ENCODE measurements around the gene METTL6. TPM values are rescaled to one million over a fixed set of nuclear protein-coding genes. Genes with fewer than 3 reads are reported as not detected.
"Not testable (repeated sequence)": the region's sequence is repeated elsewhere in the genome, so short reads cannot be mapped to it uniquely, and the experiment has no call there.

The METTL6 gene
- total and polyA plus RNA-seq, 4 donors, result 6.7 to 16.0 (median 10.8) TPM

DNA sequence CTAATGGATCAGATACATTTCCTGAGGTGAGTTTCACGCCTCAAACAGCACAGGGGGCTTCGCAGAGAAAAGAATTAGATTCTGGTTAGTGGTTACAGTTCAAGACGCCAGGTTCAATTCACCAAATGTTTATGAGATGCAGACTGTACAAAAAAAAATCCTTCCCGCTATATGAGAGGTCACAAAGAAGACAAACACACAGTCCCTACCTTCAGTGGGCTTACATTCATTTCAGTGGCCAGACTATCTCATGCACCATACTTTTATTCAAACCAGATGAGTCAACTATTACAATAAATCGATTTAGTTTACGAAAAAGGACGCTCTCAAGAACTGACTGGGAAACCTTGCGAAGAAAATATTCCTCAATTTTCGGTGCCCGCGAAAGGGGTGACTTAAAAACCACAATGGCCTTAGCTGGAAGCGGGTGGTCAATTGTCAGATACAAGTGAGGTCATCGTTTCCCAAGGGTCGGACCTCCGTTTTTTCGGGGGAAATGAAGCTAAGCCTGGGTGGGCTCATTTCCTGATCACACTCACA lies 695 bp downstream of the METTL6 start:
- ATAC-seq (ENCODE audit: low FRiP score) (no peak), DNase-seq (no peak)
- peak overlapping the region; percentile 74 to 89 for H3K4me3 ChIP-seq (ENCODE audit: low read length in 2 of 2)
- 46 to 47% methylated on average over 16 of the region's 16 CpGs for WGBS, 2 donors
- no peaks in the 10 kb centered on the region for H3K27me3 ChIP-seq (ENCODE audit: control insufficient read depth in 1 of 2, insufficient read depth in 2 of 2, low read length in 1 of 2)
- H3K36me3 ChIP-seq (ENCODE audit: control insufficient read depth in 1 of 2, insufficient read depth in 2 of 2, low read length in 1 of 2), result peaks cover 0 to 3% of the 10 kb centered on the region in 2 donors
- peak overlapping the region in 1 of 2 donors; percentile 43 for H3K27ac ChIP-seq (ENCODE audit: low read depth in 1 of 2, low read length in 2 of 2)
- intact Hi-C loops (cut with DNase I), result loop anchor here (2.0 to 5.0 kb wide), 2 partner anchors 130 to 131 kb away; no protein-coding TSS in a partner anchor
- no peaks in the 10 kb centered on the region for H3K9me3 ChIP-seq (ENCODE audit: control insufficient read depth, low read length)
- H3K4me1 ChIP-seq (ENCODE audit: control insufficient read depth in 1 of 2, insufficient read depth in 2 of 2, low read length in 2 of 2), result peaks cover 1 to 4% of the 10 kb centered on the region in 2 donors

- intact Hi-C loops (cut with DNase I), result no loop called here
- 80 to 88% methylated on average over 4 of the region's 4 CpGs for WGBS, 2 donors
These were observed 6.5 kb downstream of the METTL6 start for GRCh38 chr3:15420871-15421270.

DNA sequence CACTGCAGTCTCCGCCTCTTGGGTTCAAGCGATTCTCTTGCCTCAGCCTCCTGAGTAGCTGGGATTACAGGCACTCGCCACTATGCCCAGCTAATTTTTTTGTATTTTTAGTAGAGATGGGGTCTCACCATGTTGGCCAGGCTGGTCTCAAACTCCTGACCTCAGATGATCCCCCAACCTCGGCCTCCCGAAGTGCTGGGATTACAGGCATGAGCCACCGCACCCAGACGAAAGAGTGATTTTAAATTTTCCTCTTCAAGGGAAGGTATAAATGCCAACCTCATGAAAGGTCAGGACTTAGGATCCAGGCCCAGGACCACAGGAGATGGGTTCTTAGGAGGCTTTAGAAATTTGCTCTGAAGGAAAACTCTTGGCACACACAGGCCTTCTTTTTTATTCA lies 16.4 kb downstream of the METTL6 start:
- H3K27me3 ChIP-seq (ENCODE audit: control insufficient read depth in 1 of 2, insufficient read depth in 2 of 2, low read length in 1 of 2); intact Hi-C loops (cut with DNase I); DNase-seq; H3K4me1 ChIP-seq (ENCODE audit: control insufficient read depth in 1 of 2, insufficient read depth in 2 of 2, low read length in 2 of 2); H3K4me3 ChIP-seq (ENCODE audit: low read length in 2 of 2); ATAC-seq (ENCODE audit: low FRiP score); H3K9me3 ChIP-seq (ENCODE audit: control insufficient read depth, low read length); H3K27ac ChIP-seq (ENCODE audit: low read depth in 1 of 2, low read length in 2 of 2): not testable (repeated sequence)
- 93 to 94% methylated on average over 7 of the region's 7 CpGs for WGBS, 2 donors
- peaks cover 0 to 13% of the 10 kb centered on the region in 2 donors for H3K36me3 ChIP-seq (ENCODE audit: control insufficient read depth in 1 of 2, insufficient read depth in 2 of 2, low read length in 1 of 2)

More at GRCh38 chr3:15420871-15421270, 6.5 kb downstream of the METTL6 start:
- Histone ChIP-seq H3K27me3 (ENCODE audit: control insufficient read depth in 1 of 2, insufficient read depth in 2 of 2, low read length in 1 of 2) (no peaks in the 10 kb centered on the region), H3K36me3 (ENCODE audit: control insufficient read depth in 1 of 2, insufficient read depth in 2 of 2, low read length in 1 of 2) (no peaks in the 10 kb centered on the region), H3K27ac (ENCODE audit: low read depth in 1 of 2, low read length in 2 of 2) (no peak overlapping the region), H3K4me3 (ENCODE audit: low read length in 2 of 2) (no peak overlapping the region), H3K9me3 (ENCODE audit: control insufficient read depth, low read length) (no peaks in the 10 kb centered on the region), H3K4me1 (ENCODE audit: control insufficient read depth in 1 of 2, insufficient read depth in 2 of 2, low read length in 2 of 2) (peaks cover 0 to 4% of the 10 kb centered on the region in 2 donors)
- ATAC-seq (ENCODE audit: low FRiP score) (no peak), DNase-seq (no peak)

- DNase-seq (no peak), ATAC-seq (ENCODE audit: low FRiP score) (no peak)
- peaks cover 0 to 6% of the 10 kb centered on the region in 2 donors for H3K36me3 ChIP-seq (ENCODE audit: control insufficient read depth in 1 of 2, insufficient read depth in 2 of 2, low read length in 1 of 2)
- H3K27me3 ChIP-seq (ENCODE audit: control insufficient read depth in 1 of 2, insufficient read depth in 2 of 2, low read length in 1 of 2), result no peaks in the 10 kb centered on the region
- no peaks in the 10 kb centered on the region for H3K4me1 ChIP-seq (ENCODE audit: control insufficient read depth in 1 of 2, insufficient read depth in 2 of 2, low read length in 2 of 2)
- 96 to 97% methylated on average over 2 of the region's 2 CpGs for WGBS, 2 donors
- no peak overlapping the region for H3K4me3 ChIP-seq (ENCODE audit: low read length in 2 of 2)
- no peak overlapping the region for H3K27ac ChIP-seq (ENCODE audit: low read depth in 1 of 2, low read length in 2 of 2)
- intact Hi-C loops (cut with DNase I), result loop anchor here in 1 of 2 donors (5.0 kb wide), 1 partner anchor 207 kb away; no protein-coding TSS in a partner anchor
- no peaks in the 10 kb centered on the region for H3K9me3 ChIP-seq (ENCODE audit: control insufficient read depth, low read length)
These were observed 17.6 kb downstream of the METTL6 start for GRCh38 chr3:15409774-15410173.

DNA sequence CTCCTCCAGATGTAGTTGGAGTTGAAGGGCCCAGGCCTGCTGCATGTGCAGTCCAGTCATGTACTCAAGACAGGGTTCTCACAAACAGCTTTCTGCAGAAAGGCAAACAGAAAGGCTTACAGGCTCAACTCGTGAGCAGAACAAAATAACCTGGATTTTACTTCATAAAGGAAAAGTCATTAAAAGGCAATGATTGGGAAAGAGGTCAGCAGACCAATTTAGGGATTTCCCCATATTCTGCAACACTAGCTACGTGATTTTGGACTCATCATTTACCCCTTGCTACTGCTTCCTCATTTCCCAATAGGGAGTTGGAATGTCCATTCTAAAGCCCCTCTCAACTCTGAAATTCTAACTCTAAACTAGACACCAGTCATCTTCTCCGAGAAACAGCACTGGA lies 18.1 kb downstream of the METTL6 start:
- WGBS, 2 donors, result 90 to 91% methylated on average over 3 of the region's 3 CpGs
- intact Hi-C loops (cut with DNase I), result loop anchor here in 1 of 2 donors (5.0 kb wide), 1 partner anchor 207 kb away; no protein-coding TSS in a partner anchor
- H3K9me3 ChIP-seq (ENCODE audit: control insufficient read depth, low read length), result no peaks in the 10 kb centered on the region
- no peaks in the 10 kb centered on the region for H3K4me1 ChIP-seq (ENCODE audit: control insufficient read depth in 1 of 2, insufficient read depth in 2 of 2, low read length in 2 of 2)
- DNase-seq, result no peak
- H3K27me3 ChIP-seq (ENCODE audit: control insufficient read depth in 1 of 2, insufficient read depth in 2 of 2, low read length in 1 of 2), result no peaks in the 10 kb centered on the region
- ATAC-seq (ENCODE audit: low FRiP score), result no peak
- no peak overlapping the region for H3K27ac ChIP-seq (ENCODE audit: low read depth in 1 of 2, low read length in 2 of 2)
- H3K4me3 ChIP-seq (ENCODE audit: low read length in 2 of 2), result no peak overlapping the region
- H3K36me3 ChIP-seq (ENCODE audit: control insufficient read depth in 1 of 2, insufficient read depth in 2 of 2, low read length in 1 of 2), result peaks cover 0 to 2% of the 10 kb centered on the region in 2 donors

DNA sequence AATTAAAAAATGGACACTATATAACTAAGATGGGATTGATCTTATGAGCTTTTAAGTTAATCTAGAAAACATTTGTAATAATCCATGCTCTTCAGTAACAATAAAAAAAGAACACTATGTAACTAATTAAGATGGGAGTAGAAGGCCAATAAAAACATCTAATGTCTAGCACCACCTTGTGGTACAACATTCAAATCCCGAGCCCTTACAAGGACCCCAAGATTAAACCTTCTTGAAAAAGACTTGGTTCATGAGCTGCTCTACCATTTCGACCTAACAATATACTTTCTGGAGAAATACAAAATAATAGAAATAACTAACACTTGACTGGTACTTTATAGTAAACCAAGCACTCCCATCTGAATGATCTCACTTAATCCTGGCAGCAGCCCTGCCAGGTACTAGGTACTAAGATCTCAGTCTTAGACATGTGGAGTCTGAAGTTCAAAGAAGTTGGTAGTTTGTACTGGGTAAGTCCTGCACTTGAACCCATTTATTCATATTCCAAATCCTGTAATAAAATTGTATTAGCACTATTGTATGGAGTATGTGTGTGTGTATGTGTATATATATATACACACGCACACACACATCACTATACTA lies 21.8 kb downstream of the METTL6 start:
- no peaks in the 10 kb centered on the region for H3K9me3 ChIP-seq (ENCODE audit: control insufficient read depth, low read length)

GRCh38 chr3:15404767-15405166 lies 22.6 kb downstream of the METTL6 start:
- Histone ChIP-seq H3K27me3 (ENCODE audit: control insufficient read depth in 1 of 2, insufficient read depth in 2 of 2, low read length in 1 of 2) (no peaks in the 10 kb centered on the region), H3K27ac (ENCODE audit: low read depth in 1 of 2, low read length in 2 of 2) (no peak overlapping the region), H3K4me3 (ENCODE audit: low read length in 2 of 2) (no peak overlapping the region), H3K9me3 (ENCODE audit: control insufficient read depth, low read length) (no peaks in the 10 kb centered on the region), H3K4me1 (ENCODE audit: control insufficient read depth in 1 of 2, insufficient read depth in 2 of 2, low read length in 2 of 2) (no peaks in the 10 kb centered on the region), H3K36me3 (ENCODE audit: control insufficient read depth in 1 of 2, insufficient read depth in 2 of 2, low read length in 1 of 2) (no peaks in the 10 kb centered on the region)
- DNase-seq (no peak), ATAC-seq (ENCODE audit: low FRiP score) (no peak)
- intact Hi-C loops (cut with DNase I), result loop anchor here (2.0 to 5.0 kb wide), 2 partner anchors 202 kb away; no protein-coding TSS in a partner anchor
- WGBS, 2 donors, result 94 to 96% methylated on average over 1 of the region's 1 CpG

More for the DNA sequence above, 21.8 kb downstream of the METTL6 start:
- ATAC-seq (ENCODE audit: low FRiP score), result peak; percentile 63
- Histone ChIP-seq H3K27me3 (ENCODE audit: control insufficient read depth in 1 of 2, insufficient read depth in 2 of 2, low read length in 1 of 2) (no peaks in the 10 kb centered on the region), H3K4me1 (ENCODE audit: control insufficient read depth in 1 of 2, insufficient read depth in 2 of 2, low read length in 2 of 2) (no peaks in the 10 kb centered on the region), H3K27ac (ENCODE audit: low read depth in 1 of 2, low read length in 2 of 2) (no peak overlapping the region), H3K4me3 (ENCODE audit: low read length in 2 of 2) (no peak overlapping the region), H3K36me3 (ENCODE audit: control insufficient read depth in 1 of 2, insufficient read depth in 2 of 2, low read length in 1 of 2) (no peaks in the 10 kb centered on the region)
- WGBS, 2 donors, result 38 to 46% methylated on average over 3 of the region's 3 CpGs
- intact Hi-C loops (cut with DNase I), result loop anchor here (2.0 to 5.0 kb wide), 2 partner anchors 203 kb away; no protein-coding TSS in a partner anchor
- DNase-seq, result no peak

DNA sequence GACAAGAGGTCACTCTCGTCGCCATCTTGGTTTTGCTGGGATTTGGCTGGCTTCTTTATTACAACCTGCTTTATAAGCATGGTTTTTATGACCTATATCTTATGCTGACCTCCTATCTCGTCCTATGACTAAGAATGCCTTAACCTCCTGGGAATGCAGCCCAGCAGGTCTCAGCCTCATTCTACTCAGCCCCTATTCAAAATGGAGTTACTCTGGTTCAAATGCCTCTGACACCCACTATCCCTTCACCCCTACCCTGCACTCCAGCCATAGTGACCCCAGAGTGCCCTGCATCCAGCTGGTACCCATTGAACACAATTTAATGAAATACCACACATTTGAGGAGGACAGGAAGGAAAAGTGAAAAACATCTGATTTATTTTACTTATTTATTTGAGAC lies 23.4 kb downstream of the METTL6 start:
- no peaks in the 10 kb centered on the region for H3K36me3 ChIP-seq (ENCODE audit: control insufficient read depth in 1 of 2, insufficient read depth in 2 of 2, low read length in 1 of 2)
- no peaks in the 10 kb centered on the region for H3K4me1 ChIP-seq (ENCODE audit: control insufficient read depth in 1 of 2, insufficient read depth in 2 of 2, low read length in 2 of 2)
- H3K27ac ChIP-seq (ENCODE audit: low read depth in 1 of 2, low read length in 2 of 2), result no peak overlapping the region
- H3K4me3 ChIP-seq (ENCODE audit: low read length in 2 of 2), result no peak overlapping the region
- no peaks in the 10 kb centered on the region for H3K27me3 ChIP-seq (ENCODE audit: control insufficient read depth in 1 of 2, insufficient read depth in 2 of 2, low read length in 1 of 2)
- DNase-seq, result no peak
- ATAC-seq (ENCODE audit: low FRiP score), result no peak
- 86 to 87% methylated on average over 3 of the region's 3 CpGs for WGBS, 2 donors
- no peaks in the 10 kb centered on the region for H3K9me3 ChIP-seq (ENCODE audit: control insufficient read depth, low read length)
- intact Hi-C loops (cut with DNase I), result loop anchor here in 1 of 2 donors (2.0 kb wide), 1 partner anchor 201 kb away; no protein-coding TSS in a partner anchor

DNA sequence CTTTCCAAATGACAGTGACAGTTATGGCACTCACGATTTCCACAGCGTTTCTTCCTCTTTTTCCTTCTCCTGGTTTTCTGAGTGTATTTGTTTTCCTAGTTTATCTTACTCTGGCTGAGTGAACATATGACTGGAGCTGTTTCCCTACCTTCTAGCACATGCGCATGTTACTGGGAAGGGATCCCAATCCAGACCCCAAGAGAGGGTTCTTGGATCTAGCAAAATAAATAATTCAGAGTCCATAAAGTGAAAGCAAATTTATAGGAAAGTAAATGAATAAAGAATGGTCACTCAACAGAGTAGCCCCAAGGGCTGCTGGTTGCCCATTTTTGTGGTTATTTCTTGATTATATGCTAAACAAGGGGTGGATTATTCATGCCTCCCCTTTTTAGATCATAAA lies 23.8 kb downstream of the METTL6 start:
- Histone ChIP-seq H3K36me3 (ENCODE audit: control insufficient read depth in 1 of 2, insufficient read depth in 2 of 2, low read length in 1 of 2) (no peaks in the 10 kb centered on the region), H3K4me3 (ENCODE audit: low read length in 2 of 2) (no peak overlapping the region), H3K27me3 (ENCODE audit: control insufficient read depth in 1 of 2, insufficient read depth in 2 of 2, low read length in 1 of 2) (no peaks in the 10 kb centered on the region), H3K4me1 (ENCODE audit: control insufficient read depth in 1 of 2, insufficient read depth in 2 of 2, low read length in 2 of 2) (no peaks in the 10 kb centered on the region), H3K9me3 (ENCODE audit: control insufficient read depth, low read length) (no peaks in the 10 kb centered on the region), H3K27ac (ENCODE audit: low read depth in 1 of 2, low read length in 2 of 2) (no peak overlapping the region)
- WGBS, 2 donors, result 13 to 22% methylated on average over 3 of the region's 3 CpGs
- intact Hi-C loops (cut with DNase I), result no loop called here
- no peak for ATAC-seq (ENCODE audit: low FRiP score)
- DNase-seq, result no peak

Measured in aorta (tissue), 5 donors.